ENCODE results near the gene RALGDS. TPM values are rescaled to one million over a fixed set of nuclear protein-coding genes. Genes with fewer than 3 reads are reported as not detected.

RALGDS gene
- total RNA-seq, 1 donor from 2014 or later = 66.3 TPM

DNA sequence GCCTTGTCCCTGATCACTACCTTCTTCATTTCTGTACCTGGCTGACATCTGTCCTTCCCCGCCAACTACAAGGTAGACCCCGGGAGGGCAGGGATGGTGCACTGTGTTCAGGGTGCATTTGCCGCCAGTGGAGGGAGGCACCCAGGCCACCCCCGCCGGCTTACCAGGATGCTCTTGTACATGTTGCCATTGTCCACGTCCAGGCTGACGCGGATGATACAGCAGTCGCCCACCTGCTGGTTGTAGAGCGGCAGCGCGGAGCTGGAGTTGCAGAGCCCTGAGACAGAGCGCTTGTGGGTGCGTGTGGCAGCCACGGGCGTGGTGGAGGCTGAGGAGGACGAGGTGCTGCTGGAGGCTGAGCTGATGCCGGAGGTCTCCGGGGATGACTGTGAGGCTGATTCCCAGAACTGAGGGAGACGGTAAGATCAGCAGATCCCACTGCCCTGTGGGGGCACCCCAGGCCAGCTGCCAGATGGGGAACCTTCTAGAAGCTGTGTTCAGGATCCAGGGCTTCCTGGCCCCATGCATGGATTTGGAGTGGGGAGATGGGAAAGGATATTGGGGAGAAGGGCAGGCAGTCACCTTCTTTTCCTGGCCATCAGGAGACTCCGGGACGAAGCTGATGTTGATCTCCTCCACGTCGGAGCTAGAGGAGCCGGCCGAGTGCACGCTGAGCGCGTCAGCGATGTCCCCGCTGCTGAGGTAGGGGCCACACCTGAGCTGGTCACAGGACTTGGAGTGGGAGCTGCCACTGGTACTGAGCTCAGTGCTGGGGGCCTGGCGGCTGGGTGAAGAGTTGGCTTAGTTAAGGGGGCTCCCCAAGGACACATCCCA lies 19.5 kb downstream of the RALGDS start:
- no peaks in the 10 kb centered on the region for H3K9me3 ChIP-seq
- intact Hi-C loops (cut with DNase I) = loop anchor here (2.0 kb wide), 1 partner anchor 45 kb away; no protein-coding TSS in a partner anchor
- ATAC-seq (no peak), DNase-seq (peak; percentile 60)
- H3K4me1 ChIP-seq = no peaks in the 10 kb centered on the region
- no peaks in the 10 kb centered on the region for H3K27me3 ChIP-seq
- H3K4me3 ChIP-seq = no peak overlapping the region
- peaks cover 90% of the 10 kb centered on the region for H3K36me3 ChIP-seq
- H3K27ac ChIP-seq = no peak overlapping the region
- TF ChIP-seq, protein P1, sequence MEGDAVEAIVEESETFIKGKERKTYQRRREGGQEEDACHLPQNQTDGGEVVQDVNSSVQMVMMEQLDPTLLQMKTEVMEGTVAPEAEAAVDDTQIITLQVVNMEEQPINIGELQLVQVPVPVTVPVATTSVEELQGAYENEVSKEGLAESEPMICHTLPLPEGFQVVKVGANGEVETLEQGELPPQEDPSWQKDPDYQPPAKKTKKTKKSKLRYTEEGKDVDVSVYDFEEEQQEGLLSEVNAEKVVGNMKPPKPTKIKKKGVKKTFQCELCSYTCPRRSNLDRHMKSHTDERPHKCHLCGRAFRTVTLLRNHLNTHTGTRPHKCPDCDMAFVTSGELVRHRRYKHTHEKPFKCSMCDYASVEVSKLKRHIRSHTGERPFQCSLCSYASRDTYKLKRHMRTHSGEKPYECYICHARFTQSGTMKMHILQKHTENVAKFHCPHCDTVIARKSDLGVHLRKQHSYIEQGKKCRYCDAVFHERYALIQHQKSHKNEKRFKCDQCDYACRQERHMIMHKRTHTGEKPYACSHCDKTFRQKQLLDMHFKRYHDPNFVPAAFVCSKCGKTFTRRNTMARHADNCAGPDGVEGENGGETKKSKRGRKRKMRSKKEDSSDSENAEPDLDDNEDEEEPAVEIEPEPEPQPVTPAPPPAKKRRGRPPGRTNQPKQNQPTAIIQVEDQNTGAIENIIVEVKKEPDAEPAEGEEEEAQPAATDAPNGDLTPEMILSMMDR (IDR thresholded peaks at IDR 0.05) = no peak

DNA sequence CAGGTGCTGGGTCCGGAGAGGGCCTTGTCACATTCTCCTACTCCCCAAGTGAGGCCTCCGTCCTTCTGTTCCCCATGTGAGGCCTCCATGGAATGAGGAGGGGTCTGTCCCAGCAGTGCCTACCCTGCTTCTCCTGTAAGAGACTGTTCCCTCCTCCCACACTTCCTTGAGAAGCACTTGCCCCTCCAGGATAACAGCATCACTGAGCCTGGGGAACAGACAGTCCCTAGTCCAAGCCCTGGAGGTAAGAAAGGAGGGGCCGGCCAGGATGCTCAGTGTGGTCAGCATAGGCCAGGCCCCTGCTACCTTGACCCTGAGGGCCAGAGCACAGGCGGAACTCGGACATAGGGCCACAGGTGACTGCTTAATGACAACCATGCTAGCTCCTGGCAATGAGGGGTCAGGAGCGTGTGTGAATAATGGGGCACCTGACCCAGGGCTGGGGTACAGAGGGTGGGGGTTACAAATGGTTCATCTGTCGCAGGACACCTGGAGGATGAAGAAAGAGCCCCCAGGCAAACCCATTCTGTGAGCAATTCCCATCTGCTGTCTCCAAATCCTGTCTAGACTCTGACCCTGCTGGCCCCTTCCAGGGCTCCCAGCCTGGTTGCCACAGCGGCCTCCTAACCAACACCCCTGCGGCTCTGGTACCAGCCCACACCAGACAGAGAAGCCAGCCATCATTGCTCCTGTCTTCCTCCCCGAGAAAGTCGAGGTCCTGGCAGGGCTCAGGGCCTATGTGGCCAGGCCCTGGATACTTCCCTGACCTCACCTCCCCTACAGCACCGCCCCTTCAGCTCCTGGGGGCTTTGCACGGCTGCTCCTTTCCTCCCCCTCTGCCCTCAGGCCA lies 20.3 kb downstream of the RALGDS start:
- peaks cover 82% of the 10 kb centered on the region for H3K36me3 ChIP-seq
- intact Hi-C loops (cut with DNase I) = no loop called here
- DNase-seq = peak; percentile 52

DNA sequence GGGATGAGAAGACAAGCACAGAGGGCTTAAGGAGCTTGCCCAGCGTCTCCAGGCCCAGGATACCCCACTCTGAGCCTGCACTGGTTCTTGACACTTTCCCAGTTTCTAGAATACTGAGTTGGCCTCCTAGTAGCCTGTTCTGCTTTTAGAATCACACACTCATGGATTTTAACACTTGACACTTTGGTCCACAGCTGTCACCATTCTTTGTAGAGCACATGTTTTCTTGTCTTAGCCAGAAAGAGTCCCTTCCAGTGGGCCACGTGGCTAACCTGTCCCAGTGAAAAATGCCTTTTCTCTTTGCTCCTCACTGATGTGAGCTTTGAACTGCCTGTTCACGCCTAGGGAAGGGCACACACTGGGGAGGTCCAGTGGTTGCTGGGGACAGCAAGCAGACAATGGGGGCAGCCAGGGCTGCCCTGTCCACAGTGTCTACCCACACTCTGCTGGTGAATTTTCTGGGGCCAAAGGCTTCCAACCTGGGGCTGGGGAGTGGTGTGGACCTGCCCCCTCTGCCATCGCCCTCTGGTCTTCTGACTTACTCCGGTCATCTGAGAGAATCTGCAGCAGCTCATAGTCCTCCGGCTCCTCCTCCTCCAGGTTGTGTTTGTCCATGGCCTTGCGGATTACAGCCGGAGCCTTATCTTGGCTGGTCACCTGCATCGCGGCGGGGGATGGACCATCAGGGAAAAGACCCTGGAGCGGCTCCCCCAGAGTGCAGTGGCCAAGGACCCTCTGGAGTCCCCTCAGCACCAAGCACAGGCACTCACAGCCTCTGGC lies 21.1 kb downstream of the RALGDS start:
- Histone ChIP-seq H3K9me3 (no peaks in the 10 kb centered on the region), H3K27ac (no peak overlapping the region), H3K4me1 (no peaks in the 10 kb centered on the region), H3K4me3 (no peak overlapping the region), H3K27me3 (no peaks in the 10 kb centered on the region), H3K36me3 (peaks cover 76% of the 10 kb centered on the region)
- DNase-seq = peak; percentile 59
- TF ChIP-seq, protein P1 (IDR thresholded peaks at IDR 0.05) = no peak
- intact Hi-C loops (cut with DNase I) = no loop called here
- ATAC-seq = no peak

More for the DNA sequence above, 20.3 kb downstream of the RALGDS start:
- ATAC-seq = no peak
- TF ChIP-seq, protein P1 (IDR thresholded peaks at IDR 0.05) = no peak
- H3K4me1 ChIP-seq = no peaks in the 10 kb centered on the region
- H3K9me3 ChIP-seq = no peaks in the 10 kb centered on the region
- H3K27ac ChIP-seq = no peak overlapping the region
- no peaks in the 10 kb centered on the region for H3K27me3 ChIP-seq
- no peak overlapping the region for H3K4me3 ChIP-seq

DNA sequence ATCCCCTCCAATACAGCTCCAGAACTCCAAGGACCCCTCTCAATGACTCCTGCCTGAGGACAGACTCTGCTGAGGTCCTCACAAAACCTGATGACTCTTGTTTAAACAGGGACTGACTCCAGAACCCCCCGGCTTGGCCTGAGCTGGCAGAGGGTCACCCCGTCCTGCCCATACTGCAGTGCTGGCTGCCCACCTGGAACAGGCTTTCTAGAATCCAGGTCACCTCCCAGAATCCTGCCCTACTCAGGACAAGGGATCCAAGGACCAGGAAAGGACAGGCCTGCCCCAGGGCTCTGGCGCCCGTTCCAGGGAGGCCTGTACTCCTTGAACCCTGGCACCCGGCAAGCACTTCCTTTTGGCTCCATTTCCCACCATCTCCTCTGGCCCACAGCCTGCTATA lies 22.2 kb downstream of the RALGDS start:
- H3K27ac ChIP-seq = no peak overlapping the region
- H3K4me1 ChIP-seq = no peaks in the 10 kb centered on the region
- ATAC-seq (no peak), DNase-seq (peak; percentile 33)
- H3K27me3 ChIP-seq = no peaks in the 10 kb centered on the region
- intact Hi-C loops (cut with DNase I) = no loop called here
- no peak overlapping the region for H3K4me3 ChIP-seq
- no peaks in the 10 kb centered on the region for H3K9me3 ChIP-seq
- TF ChIP-seq, protein P1 (IDR thresholded peaks at IDR 0.05) = no peak
- peaks cover 67% of the 10 kb centered on the region for H3K36me3 ChIP-seq

DNA sequence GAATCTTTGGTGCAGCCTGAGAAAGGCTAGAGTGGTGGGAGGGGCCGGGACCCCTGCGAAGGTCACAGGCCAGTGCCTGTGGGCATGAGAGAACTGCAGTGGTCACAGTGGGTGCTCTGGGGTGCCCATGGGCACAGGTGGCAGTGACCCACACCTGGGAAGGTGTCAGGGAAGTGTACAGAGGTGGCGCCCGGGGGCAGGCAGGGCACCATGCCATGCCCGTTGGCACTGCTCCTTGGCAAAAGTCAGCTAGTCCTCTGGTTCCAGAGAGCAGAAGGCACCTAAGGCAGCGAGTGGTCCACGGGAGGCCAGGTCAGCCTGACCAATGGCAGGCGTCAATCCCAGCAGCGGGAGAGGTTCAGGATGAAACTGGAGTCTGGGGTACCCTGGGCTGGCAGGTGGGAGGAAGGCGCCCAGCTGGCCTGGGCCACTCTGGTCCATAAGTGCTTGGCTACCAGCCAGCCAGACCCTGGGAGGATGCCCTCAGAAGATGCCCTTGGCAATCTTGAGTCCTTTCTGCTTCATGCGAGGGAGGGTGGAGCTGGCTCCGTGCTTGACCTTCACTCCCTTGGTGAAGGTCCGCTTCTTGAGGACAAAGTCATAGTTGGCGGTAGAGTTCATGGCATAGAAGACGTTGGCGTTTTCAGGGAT lies 22.8 kb downstream of the RALGDS start:
- H3K4me3 ChIP-seq = no peak overlapping the region
- H3K27ac ChIP-seq = no peak overlapping the region
- intact Hi-C loops (cut with DNase I) = no loop called here
- H3K4me1 ChIP-seq = no peaks in the 10 kb centered on the region
- ATAC-seq (no peak), DNase-seq (peak; percentile 61)
- no peaks in the 10 kb centered on the region for H3K27me3 ChIP-seq
- TF ChIP-seq, protein P1 (IDR thresholded peaks at IDR 0.05) = no peak
- H3K9me3 ChIP-seq = no peaks in the 10 kb centered on the region
- peaks cover 61% of the 10 kb centered on the region for H3K36me3 ChIP-seq

Measured in upper lobe of right lung (tissue), 1 donor.